Measurements from ENCODE around the gene USP5.

DNA sequence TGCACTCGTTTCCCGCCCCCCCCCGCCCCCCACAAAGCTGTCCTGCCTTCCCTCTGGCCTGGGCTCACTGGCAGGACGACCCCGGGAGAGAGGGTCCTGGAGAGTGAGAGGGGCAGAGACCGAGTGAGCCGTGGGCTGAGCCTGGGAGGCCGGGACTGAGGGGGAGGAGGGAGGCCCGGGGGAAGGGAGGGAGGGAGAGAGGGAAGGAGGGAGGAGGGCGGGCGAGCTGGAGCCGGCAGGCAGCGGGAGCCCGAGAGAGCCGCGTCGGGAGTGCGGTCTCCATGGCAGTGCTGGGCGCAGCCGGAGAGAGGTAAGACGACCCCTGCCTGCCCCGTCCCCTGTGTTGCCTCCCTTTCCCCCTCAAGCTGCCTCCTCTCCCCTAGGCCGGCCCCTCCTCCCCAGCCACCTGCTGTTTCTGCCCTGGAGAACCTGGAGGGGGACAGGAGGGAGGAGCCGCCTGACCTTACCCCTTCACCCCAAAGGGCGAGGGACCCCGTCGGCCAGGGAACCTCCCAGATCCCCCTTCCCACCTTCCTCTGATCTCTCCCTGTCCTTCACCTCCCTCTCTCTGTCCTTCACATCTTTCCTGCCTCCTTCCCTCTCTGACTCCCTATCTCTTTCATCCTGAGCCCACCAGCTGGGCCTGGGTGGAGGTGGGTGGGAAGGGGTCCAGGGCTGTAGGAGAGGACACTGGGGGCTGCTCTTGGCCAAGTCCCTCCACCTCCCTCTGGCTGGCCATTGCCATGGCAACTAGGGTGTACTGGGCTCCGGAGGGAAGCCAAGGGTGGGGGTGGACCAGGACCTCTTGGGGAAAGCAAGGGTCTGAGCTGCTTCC lies 30.1 kb upstream of the USP5 start, which contains the start of gene GPR162:
- TF ChIP-seq, protein P1, sequence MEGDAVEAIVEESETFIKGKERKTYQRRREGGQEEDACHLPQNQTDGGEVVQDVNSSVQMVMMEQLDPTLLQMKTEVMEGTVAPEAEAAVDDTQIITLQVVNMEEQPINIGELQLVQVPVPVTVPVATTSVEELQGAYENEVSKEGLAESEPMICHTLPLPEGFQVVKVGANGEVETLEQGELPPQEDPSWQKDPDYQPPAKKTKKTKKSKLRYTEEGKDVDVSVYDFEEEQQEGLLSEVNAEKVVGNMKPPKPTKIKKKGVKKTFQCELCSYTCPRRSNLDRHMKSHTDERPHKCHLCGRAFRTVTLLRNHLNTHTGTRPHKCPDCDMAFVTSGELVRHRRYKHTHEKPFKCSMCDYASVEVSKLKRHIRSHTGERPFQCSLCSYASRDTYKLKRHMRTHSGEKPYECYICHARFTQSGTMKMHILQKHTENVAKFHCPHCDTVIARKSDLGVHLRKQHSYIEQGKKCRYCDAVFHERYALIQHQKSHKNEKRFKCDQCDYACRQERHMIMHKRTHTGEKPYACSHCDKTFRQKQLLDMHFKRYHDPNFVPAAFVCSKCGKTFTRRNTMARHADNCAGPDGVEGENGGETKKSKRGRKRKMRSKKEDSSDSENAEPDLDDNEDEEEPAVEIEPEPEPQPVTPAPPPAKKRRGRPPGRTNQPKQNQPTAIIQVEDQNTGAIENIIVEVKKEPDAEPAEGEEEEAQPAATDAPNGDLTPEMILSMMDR (IDR thresholded peaks at IDR 0.05), result no peak
- TF ChIP-seq POLR2A (IDR thresholded peaks at IDR 0.05) (no peak), POLR2AphosphoS5 (IDR thresholded peaks at IDR 0.05) (no peak)
